ENCODE measurements around the gene NDEL1. TPM values are rescaled to one million over a fixed set of nuclear protein-coding genes. Genes with fewer than 3 reads are reported as not detected.

Gene NDEL1
- total and polyA plus RNA-seq, 5 donors, result 27.3 to 45.2 (median 31.5) TPM

GRCh38 chr17:8458128-8458527 lies 22.4 kb downstream of the NDEL1 start:
- Histone ChIP-seq H3K27me3 (ENCODE audit: control insufficient read depth, insufficient read depth) (no peaks in the 10 kb centered on the region), H3K9me3 (ENCODE audit: control insufficient read depth, low read length) (peaks cover 1% of the 10 kb centered on the region), H3K4me3 (ENCODE audit: low read length) (no peak overlapping the region), H3K4me1 (ENCODE audit: control insufficient read depth, insufficient read depth, low read length) (no peaks in the 10 kb centered on the region), H3K27ac (ENCODE audit: low read length) (no peak overlapping the region)
- DNase-seq (no peak), ATAC-seq (no peak)
- intact Hi-C loops (cut with DNase I), result no loop called here
- 84% methylated on average over 6 of the region's 6 CpGs for WGBS

GRCh38 chr17:8459107-8459506 lies 23.4 kb downstream of the NDEL1 start:
- ATAC-seq, result no peak

GRCh38 chr17:8459831-8460230 lies 24.1 kb downstream of the NDEL1 start:
- Histone ChIP-seq H3K4me3 (ENCODE audit: low read length) (no peak overlapping the region), H3K9me3 (ENCODE audit: control insufficient read depth, low read length) (peaks cover 1% of the 10 kb centered on the region), H3K27me3 (ENCODE audit: control insufficient read depth, insufficient read depth) (no peaks in the 10 kb centered on the region), H3K27ac (ENCODE audit: low read length) (no peak overlapping the region), H3K4me1 (ENCODE audit: control insufficient read depth, insufficient read depth, low read length) (no peaks in the 10 kb centered on the region)
- intact Hi-C loops (cut with DNase I), result no loop called here
- DNase-seq (no peak), ATAC-seq (no peak)
- WGBS, result 97% methylated on average over 3 of the region's 3 CpGs

More at GRCh38 chr17:8459107-8459506, 23.4 kb downstream of the NDEL1 start:
- peaks cover 1% of the 10 kb centered on the region for H3K9me3 ChIP-seq (ENCODE audit: control insufficient read depth, low read length)
- H3K27ac ChIP-seq (ENCODE audit: low read length), result no peak overlapping the region
- DNase-seq, result no peak
- no peak overlapping the region for H3K4me3 ChIP-seq (ENCODE audit: low read length)
- intact Hi-C loops (cut with DNase I), result no loop called here
- WGBS, result 90% methylated on average over 4 of the region's 4 CpGs
- no peaks in the 10 kb centered on the region for H3K27me3 ChIP-seq (ENCODE audit: control insufficient read depth, insufficient read depth)
- H3K4me1 ChIP-seq (ENCODE audit: control insufficient read depth, insufficient read depth, low read length), result no peaks in the 10 kb centered on the region

- ATAC-seq, result no peak
- no peak for DNase-seq
- Histone ChIP-seq H3K4me3 (ENCODE audit: low read length) (no peak overlapping the region), H3K9me3 (ENCODE audit: control insufficient read depth, low read length) (peaks cover 1% of the 10 kb centered on the region), H3K27me3 (ENCODE audit: control insufficient read depth, insufficient read depth) (no peaks in the 10 kb centered on the region), H3K4me1 (ENCODE audit: control insufficient read depth, insufficient read depth, low read length) (peaks cover 6% of the 10 kb centered on the region), H3K27ac (ENCODE audit: low read length) (no peak overlapping the region)
- 72% methylated on average over 5 of the region's 5 CpGs for WGBS
- intact Hi-C loops (cut with DNase I), result no loop called here
These were observed 26.9 kb downstream of the NDEL1 start for GRCh38 chr17:8462564-8462963.

GRCh38 chr17:8463099-8463498 lies 27.4 kb downstream of the NDEL1 start:
- DNase-seq, result no peak
- Histone ChIP-seq H3K9me3 (ENCODE audit: control insufficient read depth, low read length) (peaks cover 1% of the 10 kb centered on the region), H3K4me3 (ENCODE audit: low read length) (no peak overlapping the region), H3K4me1 (ENCODE audit: control insufficient read depth, insufficient read depth, low read length) (peaks cover 6% of the 10 kb centered on the region), H3K27ac (ENCODE audit: low read length) (no peak overlapping the region), H3K27me3 (ENCODE audit: control insufficient read depth, insufficient read depth) (no peaks in the 10 kb centered on the region)
- ATAC-seq, result no peak
- intact Hi-C loops (cut with DNase I), result no loop called here
- WGBS, result 75% methylated on average over 5 of the region's 5 CpGs

- intact Hi-C loops (cut with DNase I), result no loop called here
- DNase-seq (no peak), ATAC-seq (no peak)
- Histone ChIP-seq H3K27ac (ENCODE audit: low read length) (no peak overlapping the region), H3K4me3 (ENCODE audit: low read length) (no peak overlapping the region), H3K9me3 (ENCODE audit: control insufficient read depth, low read length) (peaks cover 1% of the 10 kb centered on the region), H3K4me1 (ENCODE audit: control insufficient read depth, insufficient read depth, low read length) (peaks cover 7% of the 10 kb centered on the region), H3K27me3 (ENCODE audit: control insufficient read depth, insufficient read depth) (no peaks in the 10 kb centered on the region)
- WGBS, result 51% methylated on average over 4 of the region's 4 CpGs
These were observed 29.3 kb downstream of the NDEL1 start for GRCh38 chr17:8464941-8465340.

- Histone ChIP-seq H3K4me3 (ENCODE audit: low read length) (no peak overlapping the region), H3K27ac (ENCODE audit: low read length) (no peak overlapping the region), H3K4me1 (ENCODE audit: control insufficient read depth, insufficient read depth, low read length) (peaks cover 10% of the 10 kb centered on the region), H3K27me3 (ENCODE audit: control insufficient read depth, insufficient read depth) (no peaks in the 10 kb centered on the region), H3K9me3 (ENCODE audit: control insufficient read depth, low read length) (peaks cover 1% of the 10 kb centered on the region)
- DNase-seq (no peak), ATAC-seq (no peak)
- 47% methylated on average over 8 of the region's 8 CpGs for WGBS
- intact Hi-C loops (cut with DNase I), result no loop called here
These were observed 29.7 kb downstream of the NDEL1 start for GRCh38 chr17:8465356-8465755.

- no peak for DNase-seq
- no peak for ATAC-seq
- peaks cover 1% of the 10 kb centered on the region for H3K9me3 ChIP-seq (ENCODE audit: control insufficient read depth, low read length)
- no peak overlapping the region for H3K4me3 ChIP-seq (ENCODE audit: low read length)
- H3K27ac ChIP-seq (ENCODE audit: low read length), result no peak overlapping the region
- intact Hi-C loops (cut with DNase I), result no loop called here
- H3K27me3 ChIP-seq (ENCODE audit: control insufficient read depth, insufficient read depth), result no peaks in the 10 kb centered on the region
- 60% methylated on average over 12 of the region's 12 CpGs for WGBS
- peaks cover 13% of the 10 kb centered on the region for H3K4me1 ChIP-seq (ENCODE audit: control insufficient read depth, insufficient read depth, low read length)
These were observed 30.1 kb downstream of the NDEL1 start for GRCh38 chr17:8465759-8466158.

- Histone ChIP-seq H3K4me3 (ENCODE audit: low read length) (no peak overlapping the region), H3K4me1 (ENCODE audit: control insufficient read depth, insufficient read depth, low read length) (peaks cover 14% of the 10 kb centered on the region), H3K9me3 (ENCODE audit: control insufficient read depth, low read length) (peaks cover 1% of the 10 kb centered on the region), H3K27me3 (ENCODE audit: control insufficient read depth, insufficient read depth) (no peaks in the 10 kb centered on the region), H3K27ac (ENCODE audit: low read length) (no peak overlapping the region)
- DNase-seq, result no peak
- 64% methylated on average over 3 of the region's 3 CpGs for WGBS
- intact Hi-C loops (cut with DNase I), result no loop called here
- ATAC-seq, result no peak
These were observed 30.8 kb downstream of the NDEL1 start for GRCh38 chr17:8466456-8466855.

- Histone ChIP-seq H3K27me3 (ENCODE audit: control insufficient read depth, insufficient read depth) (no peaks in the 10 kb centered on the region), H3K9me3 (ENCODE audit: control insufficient read depth, low read length) (no peaks in the 10 kb centered on the region), H3K27ac (ENCODE audit: low read length) (no peak overlapping the region), H3K4me1 (ENCODE audit: control insufficient read depth, insufficient read depth, low read length) (peaks cover 14% of the 10 kb centered on the region), H3K4me3 (ENCODE audit: low read length) (no peak overlapping the region)
- ATAC-seq (no peak), DNase-seq (no peak)
- intact Hi-C loops (cut with DNase I), result no loop called here
- 91% methylated on average over 21 of the region's 21 CpGs for WGBS
These were observed 31.2 kb downstream of the NDEL1 start for GRCh38 chr17:8466873-8467272.

- WGBS, result 73% methylated on average over 16 of the region's 16 CpGs
- ATAC-seq (no peak), DNase-seq (no peak)
- no peaks in the 10 kb centered on the region for H3K27me3 ChIP-seq (ENCODE audit: control insufficient read depth, insufficient read depth)
- H3K9me3 ChIP-seq (ENCODE audit: control insufficient read depth, low read length), result no peaks in the 10 kb centered on the region
- peaks cover 14% of the 10 kb centered on the region for H3K4me1 ChIP-seq (ENCODE audit: control insufficient read depth, insufficient read depth, low read length)
- intact Hi-C loops (cut with DNase I), result no loop called here
- no peak overlapping the region for H3K27ac ChIP-seq (ENCODE audit: low read length)
- H3K4me3 ChIP-seq (ENCODE audit: low read length), result no peak overlapping the region
These were observed 31.8 kb downstream of the NDEL1 start for GRCh38 chr17:8467527-8467926.

- Histone ChIP-seq H3K27ac (ENCODE audit: low read length) (no peak overlapping the region), H3K27me3 (ENCODE audit: control insufficient read depth, insufficient read depth) (no peaks in the 10 kb centered on the region), H3K4me1 (ENCODE audit: control insufficient read depth, insufficient read depth, low read length) (peaks cover 14% of the 10 kb centered on the region), H3K4me3 (ENCODE audit: low read length) (no peak overlapping the region), H3K9me3 (ENCODE audit: control insufficient read depth, low read length) (no peaks in the 10 kb centered on the region)
- 52% methylated on average over 9 of the region's 9 CpGs for WGBS
- no peak for ATAC-seq
- intact Hi-C loops (cut with DNase I), result no loop called here
- peak in 1 of 3 donors; percentile 74 for DNase-seq
These were observed 32.4 kb downstream of the NDEL1 start for GRCh38 chr17:8468127-8468526.
